Measurements from ENCODE around the gene MSL1. TPM values are rescaled to one million over a fixed set of nuclear protein-coding genes. Genes with fewer than 3 reads are reported as not detected.

The MSL1 gene
- polyA plus RNA-seq, 1 donor from 2014 or later = 137 TPM

DNA sequence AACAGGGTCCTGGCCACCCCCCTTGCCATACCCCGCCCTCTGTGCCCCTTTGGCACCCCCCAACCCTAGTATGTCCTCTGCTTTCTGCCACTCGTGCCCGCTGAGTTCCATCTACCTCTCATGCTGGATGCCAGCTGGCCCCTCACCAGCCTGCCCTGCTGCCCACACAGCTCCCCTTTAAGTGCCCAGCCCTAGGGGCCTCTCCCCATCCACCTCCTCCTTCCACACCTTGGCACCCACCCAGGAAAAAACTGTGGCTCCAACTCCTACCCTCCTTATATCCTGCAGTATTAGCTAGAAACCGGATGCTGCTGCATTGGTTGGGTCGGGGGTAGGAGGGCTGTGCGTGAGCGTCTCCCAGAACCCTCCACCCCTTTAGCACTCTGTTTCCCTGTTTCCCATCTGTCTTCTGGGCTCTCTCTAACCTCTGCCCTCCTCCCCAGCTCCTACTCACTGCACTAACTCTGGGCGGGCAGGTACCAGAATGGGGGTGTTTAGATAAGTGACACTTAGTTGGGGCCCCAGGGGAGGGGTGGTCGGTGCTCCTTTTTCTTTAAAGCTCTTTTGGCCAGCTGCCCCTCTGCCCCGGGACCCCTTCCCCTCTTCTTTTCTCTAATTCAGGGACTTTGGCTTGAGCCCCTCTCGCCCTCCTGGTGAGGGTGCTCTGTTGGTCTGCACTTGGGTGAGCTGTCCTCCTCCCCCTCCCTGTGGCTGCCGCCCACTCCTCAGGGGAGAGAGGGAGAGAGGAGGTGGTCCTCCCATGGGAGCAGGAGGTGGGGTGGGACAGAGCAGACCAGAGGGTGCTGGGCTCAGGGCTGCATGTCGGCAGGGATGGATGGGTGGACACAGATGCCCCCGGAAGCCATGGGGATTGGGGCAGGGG, 31.3 kb upstream of the MSL1 start:
- H3K4me2 ChIP-seq (ENCODE audit: low read length) = no peak overlapping the region
- no peaks in the 10 kb centered on the region for H3F3A ChIP-seq (ENCODE audit: insufficient read depth, low read length, poor library complexity, severe bottlenecking)
- H3K9me2 ChIP-seq (ENCODE audit: insufficient read depth, low read length) = no peaks in the 10 kb centered on the region
- H3K79me2 ChIP-seq (replicated peaks; ENCODE audit: insufficient read depth, low read length) = no peaks in the 10 kb centered on the region
- no peak overlapping the region for H2AFZ ChIP-seq (ENCODE audit: low read depth, low read length)
- no peaks in the 10 kb centered on the region for H4K20me1 ChIP-seq (ENCODE audit: insufficient read depth)
- TF ChIP-seq, protein P1, sequence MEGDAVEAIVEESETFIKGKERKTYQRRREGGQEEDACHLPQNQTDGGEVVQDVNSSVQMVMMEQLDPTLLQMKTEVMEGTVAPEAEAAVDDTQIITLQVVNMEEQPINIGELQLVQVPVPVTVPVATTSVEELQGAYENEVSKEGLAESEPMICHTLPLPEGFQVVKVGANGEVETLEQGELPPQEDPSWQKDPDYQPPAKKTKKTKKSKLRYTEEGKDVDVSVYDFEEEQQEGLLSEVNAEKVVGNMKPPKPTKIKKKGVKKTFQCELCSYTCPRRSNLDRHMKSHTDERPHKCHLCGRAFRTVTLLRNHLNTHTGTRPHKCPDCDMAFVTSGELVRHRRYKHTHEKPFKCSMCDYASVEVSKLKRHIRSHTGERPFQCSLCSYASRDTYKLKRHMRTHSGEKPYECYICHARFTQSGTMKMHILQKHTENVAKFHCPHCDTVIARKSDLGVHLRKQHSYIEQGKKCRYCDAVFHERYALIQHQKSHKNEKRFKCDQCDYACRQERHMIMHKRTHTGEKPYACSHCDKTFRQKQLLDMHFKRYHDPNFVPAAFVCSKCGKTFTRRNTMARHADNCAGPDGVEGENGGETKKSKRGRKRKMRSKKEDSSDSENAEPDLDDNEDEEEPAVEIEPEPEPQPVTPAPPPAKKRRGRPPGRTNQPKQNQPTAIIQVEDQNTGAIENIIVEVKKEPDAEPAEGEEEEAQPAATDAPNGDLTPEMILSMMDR (IDR thresholded peaks at IDR 0.05; ENCODE audit: poor library complexity, severe bottlenecking) = no peak
- TF ChIP-seq RAD21 (conservative IDR thresholded peaks at IDR 0.05) (no peak), SMC3 (conservative IDR thresholded peaks at IDR 0.05; ENCODE audit: poor library complexity) (no peak), POLR2AphosphoS5 (IDR thresholded peaks at IDR 0.05) (no peak), EP300 (conservative IDR thresholded peaks at IDR 0.05; ENCODE audit: poor library complexity, severe bottlenecking) (no peak), MXI1 (conservative IDR thresholded peaks at IDR 0.05; ENCODE audit: poor library complexity, severe bottlenecking) (no peak), EZH2 (IDR thresholded peaks at IDR 0.05; ENCODE audit: borderline replicate concordance, insufficient read depth, low read length, poor library complexity, severe bottlenecking) (no peak), TAF1 (IDR thresholded peaks at IDR 0.05; ENCODE audit: low read depth) (no peak)
- TF ChIP-seq, protein P2, sequence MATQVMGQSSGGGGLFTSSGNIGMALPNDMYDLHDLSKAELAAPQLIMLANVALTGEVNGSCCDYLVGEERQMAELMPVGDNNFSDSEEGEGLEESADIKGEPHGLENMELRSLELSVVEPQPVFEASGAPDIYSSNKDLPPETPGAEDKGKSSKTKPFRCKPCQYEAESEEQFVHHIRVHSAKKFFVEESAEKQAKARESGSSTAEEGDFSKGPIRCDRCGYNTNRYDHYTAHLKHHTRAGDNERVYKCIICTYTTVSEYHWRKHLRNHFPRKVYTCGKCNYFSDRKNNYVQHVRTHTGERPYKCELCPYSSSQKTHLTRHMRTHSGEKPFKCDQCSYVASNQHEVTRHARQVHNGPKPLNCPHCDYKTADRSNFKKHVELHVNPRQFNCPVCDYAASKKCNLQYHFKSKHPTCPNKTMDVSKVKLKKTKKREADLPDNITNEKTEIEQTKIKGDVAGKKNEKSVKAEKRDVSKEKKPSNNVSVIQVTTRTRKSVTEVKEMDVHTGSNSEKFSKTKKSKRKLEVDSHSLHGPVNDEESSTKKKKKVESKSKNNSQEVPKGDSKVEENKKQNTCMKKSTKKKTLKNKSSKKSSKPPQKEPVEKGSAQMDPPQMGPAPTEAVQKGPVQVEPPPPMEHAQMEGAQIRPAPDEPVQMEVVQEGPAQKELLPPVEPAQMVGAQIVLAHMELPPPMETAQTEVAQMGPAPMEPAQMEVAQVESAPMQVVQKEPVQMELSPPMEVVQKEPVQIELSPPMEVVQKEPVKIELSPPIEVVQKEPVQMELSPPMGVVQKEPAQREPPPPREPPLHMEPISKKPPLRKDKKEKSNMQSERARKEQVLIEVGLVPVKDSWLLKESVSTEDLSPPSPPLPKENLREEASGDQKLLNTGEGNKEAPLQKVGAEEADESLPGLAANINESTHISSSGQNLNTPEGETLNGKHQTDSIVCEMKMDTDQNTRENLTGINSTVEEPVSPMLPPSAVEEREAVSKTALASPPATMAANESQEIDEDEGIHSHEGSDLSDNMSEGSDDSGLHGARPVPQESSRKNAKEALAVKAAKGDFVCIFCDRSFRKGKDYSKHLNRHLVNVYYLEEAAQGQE (IDR thresholded peaks at IDR 0.05; ENCODE audit: borderline replicate concordance) = no peak
- H3K36me3 ChIP-seq (ENCODE audit: insufficient read depth, low read length) = no peaks in the 10 kb centered on the region
- no peak overlapping the region for H3K27ac ChIP-seq (ENCODE audit: low read length)
- no peaks in the 10 kb centered on the region for H3K27me3 ChIP-seq (ENCODE audit: insufficient read depth, low read depth, low read length)
- H3K4me3 ChIP-seq (ENCODE audit: low read length) = no peak overlapping the region
- no peaks in the 10 kb centered on the region for H3K9me3 ChIP-seq (ENCODE audit: low read length)
- H3K9ac ChIP-seq (ENCODE audit: low read length) = no peak overlapping the region

DNA sequence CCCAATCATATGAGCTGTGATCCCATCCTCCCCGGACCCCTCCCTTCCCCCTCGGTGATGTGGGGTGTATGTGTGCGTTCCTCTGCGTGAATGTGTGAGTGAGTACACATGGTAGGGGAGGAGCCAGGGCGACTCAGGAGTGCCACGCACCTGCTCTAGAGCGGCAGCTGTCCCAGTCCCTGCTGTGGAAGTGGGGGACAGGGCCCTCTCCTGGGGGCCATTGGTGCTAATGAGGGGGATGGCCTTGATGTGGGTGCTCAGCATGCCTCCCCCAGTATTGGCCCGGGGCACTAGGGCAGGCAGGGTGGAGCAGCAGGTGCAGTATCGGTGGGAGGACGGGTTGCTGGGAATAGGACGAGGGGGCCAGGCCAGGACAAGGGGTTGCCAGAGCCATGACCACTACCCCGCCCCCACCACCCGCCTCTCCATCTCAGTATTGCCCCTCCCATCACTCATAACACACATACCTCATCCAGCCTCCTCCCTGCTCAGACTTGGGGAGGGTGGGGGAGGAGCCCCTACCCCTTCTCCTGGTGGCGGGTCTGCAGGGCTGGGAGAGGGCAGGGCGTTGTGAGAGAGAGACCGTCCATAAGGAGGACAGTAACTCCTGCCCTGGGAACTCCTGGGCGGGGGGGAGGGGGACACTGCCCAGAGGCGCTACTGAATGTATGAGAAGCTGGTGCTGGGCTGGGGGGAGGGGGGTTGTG, 29.9 kb upstream of the MSL1 start:
- Histone ChIP-seq H3K9me2 (ENCODE audit: insufficient read depth, low read length) (no peaks in the 10 kb centered on the region), H4K20me1 (ENCODE audit: insufficient read depth) (no peaks in the 10 kb centered on the region), H2AFZ (ENCODE audit: low read depth, low read length) (no peak overlapping the region), H3K9ac (ENCODE audit: low read length) (no peak overlapping the region), H3K27me3 (ENCODE audit: insufficient read depth, low read depth, low read length) (no peaks in the 10 kb centered on the region), H3K4me3 (ENCODE audit: low read length) (no peak overlapping the region), H3K9me3 (ENCODE audit: low read length) (no peaks in the 10 kb centered on the region), H3F3A (ENCODE audit: insufficient read depth, low read length, poor library complexity, severe bottlenecking) (no peaks in the 10 kb centered on the region), H3K36me3 (ENCODE audit: insufficient read depth, low read length) (no peaks in the 10 kb centered on the region), H3K27ac (ENCODE audit: low read length) (no peak overlapping the region), H3K79me2 (replicated peaks; ENCODE audit: insufficient read depth, low read length) (no peaks in the 10 kb centered on the region), H3K4me2 (ENCODE audit: low read length) (no peak overlapping the region)
- TF ChIP-seq SMC3 (conservative IDR thresholded peaks at IDR 0.05; ENCODE audit: poor library complexity) = no peak
